NK-92 (cell line): ENCODE measurements around the gene RPL35A.
A peak's percentile ranks its signal among the peaks of the same experiment; 100 is the strongest.
"Not testable (repeated sequence)": the region's sequence is repeated elsewhere in the genome, so short reads cannot be mapped to it uniquely, and the experiment has no call there.

ENCODE experiments used
- DNase-seq: peaks from one replicate; lab custom pipeline; 2025; ENCODE audit not compliant: unreplicated experiment; lab: John Stamatoyannopoulos, UW

Gene RPL35A

GRCh38 chr3:197949778-197950676 is at the start of gene RPL35A:
TSS of gene RPL35A (plus strand) at chr3:197950190. CDS start at chr3:197950968, 778 bp downstream.
- DNase-seq: peak; percentile 67

GRCh38 chr3:197901626-197902025 is 48.4 kb upstream of the RPL35A start:
- no peak for DNase-seq

DNA sequence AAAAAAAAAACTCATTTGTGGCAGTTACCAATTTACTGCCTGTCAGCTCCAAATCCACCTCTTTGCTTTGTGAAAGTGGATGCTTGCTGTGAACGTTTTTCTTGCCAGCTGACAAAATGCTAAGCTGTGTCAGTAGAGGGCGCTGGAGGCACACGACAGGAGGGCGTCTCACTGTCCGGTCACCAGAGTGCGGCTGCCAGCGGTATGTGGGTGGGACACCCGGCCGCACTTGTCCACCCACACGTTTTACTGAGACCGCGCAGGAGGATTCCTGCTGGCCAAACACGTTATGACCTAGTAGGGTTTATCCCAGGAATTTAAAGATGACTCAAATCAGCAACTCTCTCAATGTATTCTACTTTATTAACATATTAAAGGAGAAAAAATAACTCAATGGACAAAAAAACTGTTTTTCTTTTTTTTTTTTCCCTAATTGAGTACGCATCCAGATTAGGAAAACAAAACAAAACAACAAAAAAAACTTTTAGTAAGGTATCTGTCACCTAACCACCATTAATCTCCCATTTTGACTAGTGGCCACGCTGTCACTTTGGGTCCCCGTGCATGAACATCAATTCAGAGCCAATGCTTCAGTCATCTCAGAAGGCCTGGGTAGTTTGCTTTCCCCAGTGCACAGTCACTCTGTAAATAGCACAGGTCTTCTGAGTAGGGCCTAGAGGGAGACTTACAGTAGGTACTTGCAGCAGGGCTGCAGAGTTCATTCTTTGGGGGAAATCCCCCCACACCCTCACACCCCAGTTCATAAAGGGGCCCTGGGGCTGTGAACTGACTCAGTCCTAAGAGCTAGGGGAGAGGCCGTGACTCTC is 43.8 kb upstream of the RPL35A start:
- DNase-seq: no peak

- DNase-seq: no peak
Measured at GRCh38 chr3:197906850-197907187, 43.2 kb upstream of the RPL35A start.

DNA sequence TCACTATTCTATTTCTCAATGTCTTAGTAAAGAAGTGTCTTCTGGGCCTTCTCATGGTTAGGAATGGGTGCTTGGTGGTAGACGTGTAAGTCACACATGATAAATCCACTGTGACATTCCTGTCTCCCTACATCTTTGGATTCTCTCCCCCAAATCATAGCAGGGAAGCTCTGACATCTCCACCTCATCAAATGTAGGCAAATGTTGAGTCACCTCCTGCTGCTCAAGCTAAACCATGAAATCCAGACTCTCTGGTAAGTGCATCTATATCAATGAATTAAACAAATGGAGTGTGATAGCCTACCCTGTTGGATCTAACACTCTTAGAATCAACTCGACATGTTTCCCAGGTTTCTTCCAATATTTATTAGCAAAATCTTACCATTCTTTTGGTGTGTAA is 42.8 kb upstream of the RPL35A start:
- DNase-seq: no peak

DNA sequence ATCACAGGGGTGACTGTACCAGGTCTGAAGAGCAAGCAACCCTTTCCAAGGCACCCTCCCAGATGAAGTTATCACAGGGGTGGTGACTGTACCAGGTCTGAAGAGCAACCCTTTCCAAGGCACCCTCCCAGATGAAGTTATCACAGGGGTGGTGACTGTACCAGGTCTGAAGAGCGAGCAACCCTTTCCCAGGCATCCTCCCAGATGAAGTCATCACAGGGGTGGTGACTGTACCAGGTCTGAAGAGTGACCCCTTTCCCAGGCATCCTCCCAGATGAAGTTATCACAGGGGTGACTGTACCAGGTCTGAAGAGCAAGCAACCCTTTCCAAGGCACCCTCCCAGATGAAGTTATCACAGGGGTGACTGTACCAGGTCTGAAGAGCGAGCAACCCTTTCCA is 41.4 kb upstream of the RPL35A start:
- DNase-seq: not testable (repeated sequence)

GRCh38 chr3:197908957-197909701 is 40.9 kb upstream of the RPL35A start:
- DNase-seq: no peak

GRCh38 chr3:197912741-197913476 is 37.1 kb upstream of the RPL35A start:
- no peak for DNase-seq

DNA sequence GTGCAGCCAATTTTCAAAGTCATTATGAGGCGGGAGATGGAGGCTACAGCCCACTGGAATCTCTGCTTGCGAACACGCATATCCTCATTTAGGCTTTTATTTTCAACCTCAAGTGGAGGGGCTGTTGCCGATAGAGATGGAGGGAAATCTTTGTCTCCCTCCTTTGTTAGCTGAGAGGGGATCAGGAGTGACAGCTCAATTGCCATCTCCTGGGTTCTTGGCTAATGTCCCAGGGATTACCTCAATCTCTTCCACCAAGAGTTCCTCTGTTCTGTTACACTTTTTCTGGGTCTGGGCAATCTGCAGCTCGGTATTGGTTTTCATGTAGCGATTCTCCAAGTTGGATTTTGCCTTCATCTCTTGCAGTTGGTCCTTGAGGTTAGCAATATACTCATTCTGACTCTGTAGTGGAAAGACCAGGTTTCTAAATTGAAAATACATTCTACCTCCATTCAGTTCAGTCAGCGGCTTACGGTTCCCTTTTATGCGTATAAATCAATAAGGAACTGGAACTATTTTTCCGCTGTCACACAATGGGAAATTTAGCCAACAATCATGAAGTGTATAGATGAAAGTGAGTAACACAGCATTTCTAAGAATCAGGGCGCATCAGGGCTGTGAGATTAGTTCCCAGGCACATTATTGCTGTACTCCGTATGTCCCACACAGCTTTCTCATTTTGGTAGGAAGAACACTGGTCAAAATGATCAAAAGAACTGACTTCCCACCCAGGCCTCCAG is 36.2 kb upstream of the RPL35A start:
- DNase-seq: no peak

- not testable (repeated sequence) for DNase-seq
Measured at GRCh38 chr3:197921429-197922275, 28.3 kb upstream of the RPL35A start.

DNA sequence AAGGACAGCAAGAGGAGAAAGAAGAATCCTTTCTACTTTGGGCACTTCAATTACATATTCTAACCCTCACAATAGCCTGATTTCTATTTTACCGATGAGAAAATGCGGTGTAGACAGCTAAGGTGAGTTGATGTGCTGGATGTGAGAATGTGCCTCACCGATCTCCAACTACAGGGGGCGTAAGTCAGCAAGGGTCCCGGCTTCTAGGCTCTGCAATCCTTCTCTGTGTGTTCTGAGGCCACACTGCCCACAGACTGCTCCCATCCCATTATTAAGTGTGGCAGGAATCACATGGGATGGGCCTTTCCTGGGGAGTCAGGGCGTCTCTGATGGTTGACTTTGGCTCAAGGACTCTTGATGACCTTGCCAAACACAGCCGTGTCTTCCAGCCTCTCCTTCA is 23.6 kb upstream of the RPL35A start:
- no peak for DNase-seq

DNA sequence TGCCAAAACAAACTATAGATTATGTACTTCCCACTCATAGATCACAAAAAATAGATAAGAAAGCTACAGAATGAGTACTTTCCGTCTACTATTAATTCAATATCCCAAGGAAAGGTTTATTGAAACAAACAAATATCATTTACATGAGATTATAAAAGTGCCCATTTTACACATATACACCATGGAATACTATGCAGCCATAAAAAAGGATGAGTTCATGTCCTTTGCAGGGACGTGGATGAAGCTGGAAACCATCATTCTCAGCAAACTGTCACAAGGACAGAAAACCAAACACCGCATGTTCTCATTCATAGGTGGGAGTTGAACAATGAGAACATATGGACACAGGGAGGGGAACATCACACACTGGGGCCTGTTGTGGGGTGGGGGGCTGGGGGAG is 22.4 kb upstream of the RPL35A start:
- not testable (repeated sequence) for DNase-seq

GRCh38 chr3:197936819-197937384 is 13.1 kb upstream of the RPL35A start:
- no peak for DNase-seq

GRCh38 chr3:197940745-197941384 is 9.1 kb upstream of the RPL35A start:
- no peak for DNase-seq

DNA sequence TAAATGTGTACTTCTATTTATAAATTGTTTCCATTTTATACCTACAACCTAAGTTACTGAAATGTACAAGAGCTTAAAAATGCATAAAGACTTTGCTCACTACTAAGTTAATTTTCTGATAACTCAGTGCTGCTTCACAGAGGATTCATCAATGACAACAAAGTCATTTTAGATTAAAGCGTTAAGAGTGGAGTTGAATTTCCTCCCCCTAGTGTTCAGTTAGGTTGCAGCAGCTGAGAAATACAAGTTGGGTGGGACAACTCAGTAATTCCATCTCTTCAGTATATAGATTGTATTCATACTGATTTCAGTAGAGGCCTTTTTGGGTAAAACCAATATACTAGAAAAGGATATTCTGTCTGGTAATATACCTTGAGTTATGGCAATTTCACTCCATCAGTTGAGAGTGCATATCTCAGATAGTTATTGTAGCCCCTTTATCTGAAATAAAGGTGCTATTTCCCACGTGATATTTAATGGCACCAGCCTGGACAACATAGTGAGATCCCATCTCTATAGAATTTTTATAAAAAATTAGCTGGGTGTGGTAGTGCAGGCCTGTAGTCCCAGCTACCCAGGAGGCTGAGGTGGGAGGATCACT is 6.9 kb upstream of the RPL35A start:
- no peak for DNase-seq

- no peak for DNase-seq
Measured at GRCh38 chr3:197949191-197949777, 706 bp upstream of the RPL35A start.

GRCh38 chr3:197950677-197951061 is 679 bp downstream of the RPL35A start:
- no peak for DNase-seq
